Left colon (tissue), 2 donors: Measurements from ENCODE around the gene EIF5A. TPM values are rescaled to one million over a fixed set of nuclear protein-coding genes. Genes with fewer than 3 reads are reported as not detected.

ENCODE experiments used
- ATAC-seq: fragments of 200-7000 bp; cut with Tn5 transposase; one replicate; pipeline ENCODE4 v1.9.1; 2020; ENCODE audit warnings: mild to moderate bottlenecking, moderate library complexity
- DNase-seq, 2 donors: peaks; one replicate each; pipeline ENCODE4 v3.0.0-alpha.2; 2020
- intact Hi-C, 2 donors: fragments of 100-400 bp; cut with DNase I in 1 of 2; cut with micrococcal nuclease in 1 of 2; formaldehyde crosslinking; loops; one replicate each; pipeline versions ENCODE4 v1.11.2 to v1.14.0; 2022; cut with DNase I, micrococcal nuclease
- total RNA-seq, 2 donors: library from RNA; stranded (reverse); fragmentation: NEBNext Ultra II Directional; extraction: Animal tissue kit (Norgen Biotek cat#: 25700); gene quantifications; one replicate each; pipeline ENCODE4 v1.2.1, GENCODE V29; 2021
- donor health status: DM: no; HTN: no; CAD: no.
- donor health status: DM: yes; HTN: yes; CAD: no.

Gene EIF5A
- total RNA-seq, 2 donors from 2014 or later = 330 to 413 TPM

DNA sequence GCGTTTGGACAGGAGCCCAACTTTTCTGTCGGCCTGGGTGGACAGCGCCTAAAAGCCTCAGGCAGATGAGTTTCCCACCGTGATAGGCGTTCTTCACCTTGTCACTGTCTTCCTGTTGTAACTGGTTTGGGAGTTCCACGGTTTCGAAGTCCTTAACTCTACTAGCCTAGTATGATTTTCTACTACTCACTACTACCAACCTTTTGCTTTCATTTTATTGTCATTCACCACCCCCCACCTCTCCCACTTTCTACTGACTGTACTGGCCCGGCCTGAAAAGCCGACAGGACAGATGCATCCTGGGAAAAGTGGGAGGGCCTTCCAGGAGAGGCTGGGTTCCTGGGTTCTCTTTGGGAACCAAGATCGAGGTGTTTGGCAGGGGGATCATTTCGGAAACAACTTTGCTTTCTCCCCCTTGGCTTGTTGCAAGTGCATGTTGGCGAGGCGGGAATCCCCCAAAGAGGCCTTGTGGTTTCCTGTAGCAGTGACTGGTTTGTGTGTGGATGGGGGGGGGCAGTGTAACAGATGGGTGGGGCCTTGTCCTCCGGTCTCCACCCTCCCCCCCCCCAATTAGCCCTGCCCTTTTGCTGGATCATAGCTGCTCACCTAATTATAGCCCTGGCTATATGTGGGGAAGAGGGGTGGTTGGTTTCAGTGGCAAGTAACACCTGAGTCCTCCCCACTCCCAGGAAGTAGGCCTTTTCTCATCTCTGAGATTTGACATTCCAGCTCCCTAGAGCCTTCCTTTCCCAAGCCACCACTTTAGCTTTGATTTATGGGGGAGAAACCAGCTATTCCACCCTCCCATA lies 1.4 kb downstream of the EIF5A start:
- intact Hi-C loops = no loop called here
- DNase-seq (peak; percentile 81 to 89), ATAC-seq (peak; percentile 50)

- intact Hi-C loops = no loop called here
- ATAC-seq (no peak), DNase-seq (no peak)
Observed at GRCh38 chr17:7309628-7310027, 2.2 kb downstream of the EIF5A start.

DNA sequence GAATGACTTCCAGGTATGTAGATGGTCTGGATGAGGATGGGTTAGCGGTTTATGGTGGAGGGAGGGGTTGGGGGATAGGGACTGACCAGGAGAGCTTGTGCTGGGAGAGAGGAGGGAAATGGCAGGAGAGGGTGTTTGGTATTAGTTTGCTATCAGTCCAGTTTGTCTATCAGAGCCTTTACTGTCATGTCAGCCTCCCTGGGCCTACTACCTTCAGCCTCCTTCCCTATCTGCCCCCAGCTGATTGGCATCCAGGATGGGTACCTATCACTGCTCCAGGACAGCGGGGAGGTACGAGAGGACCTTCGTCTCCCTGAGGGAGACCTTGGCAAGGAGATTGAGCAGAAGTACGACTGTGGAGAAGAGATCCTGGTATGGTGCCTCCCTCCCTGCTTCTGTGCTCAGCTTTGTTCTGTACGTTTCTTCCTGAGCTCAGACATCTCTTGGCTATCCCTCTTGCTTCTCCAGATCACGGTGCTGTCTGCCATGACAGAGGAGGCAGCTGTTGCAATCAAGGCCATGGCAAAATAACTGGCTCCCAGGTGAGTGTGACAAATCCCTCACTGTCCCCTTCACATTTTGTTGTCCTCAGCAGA lies 3.8 kb downstream of the EIF5A start:
- intact Hi-C loops = no loop called here
- ATAC-seq = no peak
- no peak for DNase-seq

GRCh38 chr17:7312432-7313087 lies 5.1 kb downstream of the EIF5A start:
- intact Hi-C loops = no loop called here
- ATAC-seq (no peak), DNase-seq (no peak)

GRCh38 chr17:7313088-7313889 lies 5.9 kb downstream of the EIF5A start:
- DNase-seq (no peak), ATAC-seq (no peak)
- intact Hi-C loops = no loop called here

GRCh38 chr17:7313890-7314718 lies 6.7 kb downstream of the EIF5A start:
- ATAC-seq = no peak
- intact Hi-C loops = no loop called here
- DNase-seq = no peak

GRCh38 chr17:7314719-7315569 lies 7.5 kb downstream of the EIF5A start, which contains the start of gene GPS2:
TSS of gene GPS2 (minus strand) at chr17:7315360. CDS start at chr17:7315052, 308 bp downstream.
- intact Hi-C loops = no loop called here
- peak; percentile 92 to 97 for DNase-seq
- ATAC-seq = peak; percentile 90

DNA sequence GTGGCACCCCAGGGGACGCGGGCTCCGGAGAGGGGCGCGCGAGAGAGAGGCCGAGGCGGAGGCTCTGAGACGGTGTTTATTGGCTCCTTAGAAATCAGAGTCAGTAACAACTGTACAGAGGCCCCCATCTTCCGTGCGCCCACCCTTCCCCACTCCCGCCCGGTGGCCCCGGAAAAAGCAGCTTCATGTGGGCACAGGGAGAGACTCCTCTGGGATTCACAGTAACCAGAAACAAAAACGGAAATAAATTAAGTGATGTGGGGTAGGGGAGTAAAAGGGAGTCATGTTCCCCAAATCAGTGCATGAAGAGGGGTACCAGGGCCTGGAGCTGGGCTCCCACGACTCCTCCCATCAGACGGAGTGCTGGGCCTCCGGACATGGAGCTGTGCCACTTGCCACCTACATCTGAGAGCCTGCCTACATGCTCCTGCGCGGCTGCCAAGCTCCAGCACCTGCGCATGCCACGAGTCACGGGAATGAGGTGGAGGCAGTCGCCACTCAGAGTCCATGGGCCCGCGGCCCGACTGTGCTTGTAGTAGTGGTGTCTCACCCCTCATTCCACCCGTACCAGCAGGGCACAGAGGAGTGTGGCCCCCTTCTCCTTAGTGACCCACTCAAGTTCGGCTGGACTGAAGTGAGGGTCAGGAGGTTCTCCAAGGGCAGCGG lies 8.3 kb downstream of the EIF5A start:
- DNase-seq (peak in 1 of 2 donors; percentile 32), ATAC-seq (peak; percentile 12)
- intact Hi-C loops = no loop called here

GRCh38 chr17:7317161-7317803 lies 9.9 kb downstream of the EIF5A start:
- intact Hi-C loops = no loop called here
- no peak for DNase-seq
- no peak for ATAC-seq

- no peak for DNase-seq
- intact Hi-C loops = no loop called here
Observed at GRCh38 chr17:7318121-7318860, 10.9 kb downstream of the EIF5A start.

DNA sequence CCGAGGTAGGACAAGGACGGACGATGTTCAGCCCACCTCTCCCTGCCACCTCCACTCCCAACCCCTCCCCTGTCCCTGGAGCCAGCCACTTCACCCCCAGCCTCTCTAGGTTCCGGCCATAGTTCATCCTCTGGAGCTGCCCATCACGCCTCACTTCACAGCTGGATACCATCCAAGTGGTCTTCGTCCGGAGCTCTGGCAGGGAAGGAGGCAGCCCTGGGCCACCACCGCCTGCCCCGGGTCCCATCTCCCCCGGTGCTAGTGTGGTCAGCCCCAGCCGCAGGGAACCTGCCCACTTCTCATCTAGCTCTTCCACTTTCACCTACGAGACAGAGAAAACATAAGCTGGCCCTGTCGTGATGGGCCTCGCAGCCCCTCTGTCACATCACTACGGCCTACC lies 14.0 kb downstream of the EIF5A start:
- intact Hi-C loops = no loop called here
- ATAC-seq (no peak), DNase-seq (no peak)

More at GRCh38 chr17:7318121-7318860, 10.9 kb downstream of the EIF5A start:
- ATAC-seq = no peak

GRCh38 chr17:7322520-7323194 lies 15.2 kb downstream of the EIF5A start:
- intact Hi-C loops = no loop called here
- ATAC-seq = no peak
- DNase-seq = no peak

GRCh38 chr17:7323731-7324437 lies 16.5 kb downstream of the EIF5A start:
- intact Hi-C loops = no loop called here
- peak in 1 of 2 donors; percentile 71 for DNase-seq
- ATAC-seq = peak; percentile 43

DNA sequence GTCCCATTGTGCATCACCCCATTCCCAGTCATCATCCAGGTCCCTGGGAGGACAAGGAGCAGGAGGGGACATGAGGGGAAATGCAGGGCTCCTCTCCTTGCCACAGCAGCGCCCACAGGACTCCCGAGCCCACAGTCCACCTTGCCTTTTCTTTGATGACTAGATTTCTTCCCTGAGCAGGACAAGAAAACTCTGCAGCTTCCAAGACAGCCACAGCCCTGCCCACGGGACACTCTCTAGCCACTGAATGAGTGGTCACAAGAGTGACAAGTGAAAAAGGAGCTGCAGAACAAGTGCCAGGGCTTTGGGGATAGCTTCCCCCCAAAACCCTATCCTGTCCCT lies 17.0 kb downstream of the EIF5A start:
- no peak for ATAC-seq
- intact Hi-C loops = no loop called here
- DNase-seq = no peak

DNA sequence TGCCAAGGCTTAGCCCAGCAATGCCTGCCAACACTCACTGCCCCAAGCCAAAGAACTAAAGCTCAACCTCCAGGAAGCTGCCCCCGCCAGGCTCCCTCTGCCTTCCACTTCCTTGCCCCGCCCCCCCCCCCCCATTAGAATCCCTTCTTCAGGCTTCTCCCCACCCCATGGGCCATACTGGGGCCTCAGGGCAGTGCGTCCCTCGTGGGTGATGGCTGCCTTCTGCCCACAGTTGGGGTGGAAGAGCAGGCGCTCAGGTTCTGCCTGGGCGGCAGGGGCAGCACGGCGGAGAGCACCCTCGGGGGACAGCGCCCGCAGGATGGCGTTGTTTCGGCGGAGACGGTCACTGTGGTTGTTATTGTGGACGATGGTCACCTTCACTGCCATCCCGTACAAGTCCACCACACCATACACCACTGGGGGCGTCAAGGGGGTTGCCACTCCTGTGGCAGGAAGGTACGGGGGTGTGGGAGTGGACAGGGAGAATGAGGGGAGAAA lies 17.7 kb downstream of the EIF5A start:
- intact Hi-C loops = no loop called here
- no peak for ATAC-seq

More for the DNA sequence above, 17.7 kb downstream of the EIF5A start:
- DNase-seq = no peak
